Eye (tissue), 1 donor: ENCODE data around the gene PRPF6.
A peak's percentile ranks its signal among the peaks of the same experiment; 100 is the strongest.

Source experiments
- DNase-seq: peaks from one replicate; pipeline ENCODE4 v3.0.0-alpha.2; 2015

The PRPF6 gene

DNA sequence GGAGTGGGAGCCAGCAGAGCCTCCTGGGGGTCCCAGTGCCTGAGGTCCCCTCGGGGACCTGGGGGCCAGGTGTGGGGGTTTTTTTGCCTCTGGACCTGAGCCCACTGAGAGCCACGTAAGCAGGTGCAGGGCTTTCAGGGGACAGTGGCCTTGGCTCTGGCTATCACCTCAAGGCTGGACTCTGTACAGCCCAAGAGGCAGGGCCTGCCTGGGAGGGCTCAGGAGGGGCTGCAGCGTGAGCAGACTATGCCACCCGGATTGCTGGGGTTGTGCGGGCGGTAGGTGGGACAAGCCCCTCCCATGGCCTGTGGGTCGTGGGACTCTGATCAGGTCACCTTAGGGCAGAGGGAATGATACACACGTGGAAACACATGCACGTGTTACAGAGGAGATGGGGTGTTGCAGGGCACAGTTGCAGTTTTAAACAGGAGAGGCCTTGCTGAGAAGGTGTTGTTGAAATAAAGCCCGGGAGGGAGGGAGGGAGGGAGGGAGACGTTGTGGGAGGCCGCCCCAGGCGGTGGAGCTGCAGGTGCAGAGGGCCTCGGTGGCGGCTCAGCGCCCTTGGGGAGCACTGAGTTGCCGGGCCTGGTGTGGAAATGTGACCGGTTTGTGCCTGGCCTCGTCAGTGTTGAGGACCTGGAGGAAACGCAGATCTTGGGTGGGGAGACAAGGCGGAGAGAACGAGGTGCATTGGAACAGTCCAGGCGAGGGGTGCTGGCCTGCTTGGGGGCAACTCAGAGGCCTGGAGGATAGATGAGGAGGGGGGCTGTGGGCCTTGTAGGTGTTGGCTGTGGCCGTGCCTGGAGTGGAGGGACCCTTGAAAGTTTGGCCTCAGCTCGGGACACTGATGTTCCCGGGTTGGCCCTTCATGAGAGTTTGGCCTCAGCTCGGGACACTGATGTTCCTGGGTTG lies 84.4 kb downstream of the PRPF6 start:
- DNase-seq: no peak

DNA sequence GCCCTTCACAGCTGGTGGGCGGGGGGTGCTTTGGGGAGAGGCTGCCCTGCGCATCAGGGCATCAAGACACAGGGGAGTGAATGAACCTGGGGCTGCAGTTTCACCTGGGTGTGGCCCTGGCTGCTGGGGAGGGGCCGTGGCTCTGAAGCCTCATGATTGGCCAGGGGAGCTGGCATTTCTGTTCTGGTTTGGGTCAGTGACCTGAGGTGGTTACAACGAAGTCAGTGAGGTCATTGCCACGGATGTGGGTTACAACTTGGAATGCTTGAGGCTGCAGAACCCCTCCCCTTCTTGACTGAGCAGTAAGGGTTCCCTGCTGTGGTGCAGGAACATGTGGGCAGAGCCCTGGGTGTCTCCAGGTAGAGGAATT lies 85.0 kb downstream of the PRPF6 start:
- DNase-seq: no peak

GRCh38 chr20:64067005-64067632 lies 86.2 kb downstream of the PRPF6 start:
- no peak for DNase-seq

GRCh38 chr20:64067733-64068307 lies 86.9 kb downstream of the PRPF6 start:
- no peak for DNase-seq

- no peak for DNase-seq
Observed at GRCh38 chr20:64068386-64069208, 87.7 kb downstream of the PRPF6 start.

DNA sequence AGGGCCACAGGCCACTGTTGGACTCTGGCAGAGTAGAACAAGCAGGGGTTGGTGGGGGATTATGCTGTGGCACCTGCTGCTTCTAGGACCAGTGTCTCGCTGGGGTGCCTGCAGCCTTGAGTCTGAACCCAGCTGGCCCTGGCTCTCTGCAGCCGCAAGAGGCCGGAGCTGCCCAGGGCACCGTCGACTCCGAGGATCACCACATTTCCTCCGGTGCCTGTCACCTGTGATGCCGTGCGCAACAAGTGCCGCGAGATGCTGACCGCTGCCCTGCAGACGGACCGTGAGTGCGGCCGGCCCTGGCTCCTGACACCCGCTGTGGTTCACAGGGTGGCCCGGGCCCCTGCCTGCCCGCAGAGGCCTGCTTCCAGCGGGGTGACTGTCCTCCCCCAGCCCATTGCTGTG lies 88.3 kb downstream of the PRPF6 start:
- DNase-seq: no peak

- DNase-seq: peak; percentile 66
Observed at GRCh38 chr20:64069614-64070243, 88.8 kb downstream of the PRPF6 start.

GRCh38 chr20:64070244-64070993 lies 89.5 kb downstream of the PRPF6 start:
- no peak for DNase-seq

GRCh38 chr20:64071341-64072332 lies 90.7 kb downstream of the PRPF6 start:
- no peak for DNase-seq

- no peak for DNase-seq
Observed at GRCh38 chr20:64072498-64073063, 91.6 kb downstream of the PRPF6 start.

GRCh38 chr20:64073476-64074183 lies 92.7 kb downstream of the PRPF6 start:
- no peak for DNase-seq

DNA sequence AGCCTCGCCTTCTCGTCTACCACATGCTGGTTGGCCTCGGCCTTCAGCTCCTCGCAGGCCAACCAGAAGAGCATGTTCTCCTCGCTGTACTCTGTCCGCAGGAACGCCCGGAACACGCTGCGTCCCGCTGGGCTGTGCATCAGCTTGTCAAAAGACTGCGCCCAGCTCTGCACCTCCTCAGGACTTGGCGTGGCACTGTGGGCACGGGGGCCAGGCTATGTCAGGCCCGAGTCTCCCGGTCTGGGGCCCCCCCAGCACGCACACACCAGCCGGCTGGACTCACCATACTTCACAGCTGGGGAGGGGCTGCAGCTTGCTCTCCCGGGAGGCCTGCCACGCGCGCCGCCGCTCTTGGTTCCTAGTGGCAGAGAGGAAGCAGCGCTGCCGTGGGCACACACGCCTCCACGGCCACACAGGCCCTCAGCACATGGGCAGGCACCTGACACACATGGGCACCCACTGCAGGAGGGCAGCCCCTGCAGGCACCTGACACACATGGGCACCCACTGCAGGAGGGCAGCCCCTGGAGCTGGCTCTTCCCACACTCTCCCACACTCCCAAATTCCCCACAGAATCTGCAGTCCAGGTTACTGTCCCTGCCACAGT lies 93.4 kb downstream of the PRPF6 start:
- DNase-seq: no peak

GRCh38 chr20:64074963-64075362 lies 94.0 kb downstream of the PRPF6 start:
- DNase-seq: no peak

DNA sequence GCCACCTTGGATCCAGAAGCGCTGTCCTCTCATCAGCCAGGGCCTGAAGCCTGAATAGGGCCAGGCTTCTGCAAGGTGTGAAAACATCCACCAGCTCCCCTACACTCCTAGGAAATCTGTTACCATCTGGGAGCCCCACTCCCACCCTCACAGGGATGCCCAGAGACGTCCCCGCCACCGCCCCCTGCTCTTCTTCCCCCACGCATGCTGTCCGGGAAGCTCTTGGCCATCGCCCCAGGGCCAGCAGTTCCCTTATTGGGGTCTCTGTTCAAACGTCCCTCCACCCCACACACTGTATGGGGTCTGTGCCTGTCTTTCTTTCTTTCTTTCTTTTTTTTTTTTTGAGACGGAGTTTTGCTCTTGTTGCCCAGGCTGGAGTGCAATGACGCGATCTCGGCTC lies 94.6 kb downstream of the PRPF6 start:
- DNase-seq: no peak

GRCh38 chr20:64076061-64076997 lies 95.4 kb downstream of the PRPF6 start:
- no peak for DNase-seq

GRCh38 chr20:64077094-64077493 lies 96.2 kb downstream of the PRPF6 start:
- DNase-seq: no peak

DNA sequence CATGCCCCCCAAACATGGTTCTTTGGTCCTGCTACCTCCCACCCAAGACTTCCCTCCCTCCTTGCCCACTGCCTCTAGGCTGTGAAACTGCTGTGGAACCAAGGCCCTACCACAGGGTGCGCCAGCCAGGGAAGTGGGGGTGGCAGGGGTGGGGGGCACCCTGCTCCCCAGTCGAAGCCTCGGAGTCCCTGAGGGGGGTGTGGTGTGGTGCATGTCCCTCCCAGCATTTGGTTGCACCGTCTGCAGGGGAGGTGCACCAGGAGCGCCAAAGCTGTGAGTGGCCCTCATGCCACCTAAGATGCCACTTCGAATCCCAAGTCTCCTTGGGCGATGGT lies 96.6 kb downstream of the PRPF6 start:
- no peak for DNase-seq
